Measurements from ENCODE around the gene FAM107B. TPM values are rescaled to one million over a fixed set of nuclear protein-coding genes. Genes with fewer than 3 reads are reported as not detected.
A peak's percentile ranks its signal among the peaks of the same experiment; 100 is the strongest.

The FAM107B gene
- total RNA-seq, 1 donor from 2014 or later = 86.2 TPM

DNA sequence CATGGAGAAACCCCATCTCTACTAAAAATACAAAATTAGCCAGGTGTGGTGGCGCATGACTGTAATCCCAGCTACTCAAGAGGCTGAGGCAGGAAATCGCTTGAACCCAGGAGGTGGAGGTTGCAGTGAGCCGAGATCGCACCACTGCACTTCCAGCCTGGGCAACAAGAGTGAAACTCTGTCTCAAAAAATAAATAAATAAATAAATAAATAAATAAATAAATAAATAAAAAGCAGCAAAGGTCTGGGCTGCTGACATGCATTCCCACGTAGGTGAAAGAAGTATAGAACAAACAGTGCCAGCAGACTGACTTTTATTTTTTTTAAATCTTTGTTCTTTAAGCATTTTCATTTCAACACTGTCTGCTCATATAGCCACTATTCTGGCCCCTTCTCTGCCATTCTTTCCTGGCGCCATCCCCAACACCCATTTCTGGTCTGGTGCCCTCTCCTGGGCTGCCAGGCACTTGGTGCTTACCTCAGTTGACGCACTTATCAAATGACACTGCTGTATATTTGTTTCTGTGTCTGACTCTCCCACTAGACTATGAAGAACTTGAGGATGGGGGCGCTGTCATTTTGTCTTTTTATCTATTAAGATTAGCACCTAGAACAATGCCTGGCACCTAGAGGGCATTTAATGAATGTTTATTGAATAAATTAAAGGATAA, 15.6 kb downstream of the FAM107B start:
- no peaks in the 10 kb centered on the region for H3K27me3 ChIP-seq
- DNase-seq = no peak
- TF ChIP-seq, protein P1, sequence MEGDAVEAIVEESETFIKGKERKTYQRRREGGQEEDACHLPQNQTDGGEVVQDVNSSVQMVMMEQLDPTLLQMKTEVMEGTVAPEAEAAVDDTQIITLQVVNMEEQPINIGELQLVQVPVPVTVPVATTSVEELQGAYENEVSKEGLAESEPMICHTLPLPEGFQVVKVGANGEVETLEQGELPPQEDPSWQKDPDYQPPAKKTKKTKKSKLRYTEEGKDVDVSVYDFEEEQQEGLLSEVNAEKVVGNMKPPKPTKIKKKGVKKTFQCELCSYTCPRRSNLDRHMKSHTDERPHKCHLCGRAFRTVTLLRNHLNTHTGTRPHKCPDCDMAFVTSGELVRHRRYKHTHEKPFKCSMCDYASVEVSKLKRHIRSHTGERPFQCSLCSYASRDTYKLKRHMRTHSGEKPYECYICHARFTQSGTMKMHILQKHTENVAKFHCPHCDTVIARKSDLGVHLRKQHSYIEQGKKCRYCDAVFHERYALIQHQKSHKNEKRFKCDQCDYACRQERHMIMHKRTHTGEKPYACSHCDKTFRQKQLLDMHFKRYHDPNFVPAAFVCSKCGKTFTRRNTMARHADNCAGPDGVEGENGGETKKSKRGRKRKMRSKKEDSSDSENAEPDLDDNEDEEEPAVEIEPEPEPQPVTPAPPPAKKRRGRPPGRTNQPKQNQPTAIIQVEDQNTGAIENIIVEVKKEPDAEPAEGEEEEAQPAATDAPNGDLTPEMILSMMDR (IDR thresholded peaks at IDR 0.05) = no peak
- no peak overlapping the region for H3K27ac ChIP-seq
- H3K4me3 ChIP-seq = no peak overlapping the region
- intact Hi-C loops (cut with DNase I) = no loop called here
- ATAC-seq = no peak
- H3K9me3 ChIP-seq = no peaks in the 10 kb centered on the region
- H3K36me3 ChIP-seq = no peaks in the 10 kb centered on the region
- no peaks in the 10 kb centered on the region for H3K4me1 ChIP-seq

GRCh38 chr10:14758451-14758850, 16.2 kb downstream of the FAM107B start:
- H3K27ac ChIP-seq = peak overlapping the region; percentile 49
- no peaks in the 10 kb centered on the region for H3K36me3 ChIP-seq
- no peak overlapping the region for H3K4me3 ChIP-seq
- TF ChIP-seq, protein P1 (IDR thresholded peaks at IDR 0.05) = no peak
- intact Hi-C loops (cut with DNase I) = no loop called here
- no peaks in the 10 kb centered on the region for H3K9me3 ChIP-seq
- ATAC-seq (no peak), DNase-seq (no peak)
- no peaks in the 10 kb centered on the region for H3K27me3 ChIP-seq
- no peaks in the 10 kb centered on the region for H3K4me1 ChIP-seq

DNA sequence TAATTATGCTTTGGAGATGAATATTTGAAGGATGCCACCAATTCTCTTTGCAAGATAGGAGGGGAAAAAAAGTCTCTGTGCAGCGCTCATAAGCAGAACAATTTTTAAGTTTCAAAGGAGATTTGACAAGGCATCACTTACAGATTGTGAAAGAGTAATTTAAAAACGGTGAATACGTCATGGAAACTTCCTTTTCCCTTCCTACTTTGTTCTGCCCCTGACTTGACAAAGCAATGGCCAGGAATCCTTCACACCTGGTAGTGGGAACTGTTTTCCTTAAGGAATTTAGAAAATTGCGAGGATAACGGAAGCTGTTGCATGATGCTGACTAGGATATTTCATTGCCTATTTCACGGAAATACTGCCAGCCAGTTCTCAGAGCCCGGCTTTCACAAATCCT, 16.7 kb downstream of the FAM107B start:
- H3K27ac ChIP-seq = peak overlapping the region; percentile 49
- H3K4me3 ChIP-seq = no peak overlapping the region
- no peaks in the 10 kb centered on the region for H3K27me3 ChIP-seq
- DNase-seq = no peak
- H3K36me3 ChIP-seq = no peaks in the 10 kb centered on the region
- H3K4me1 ChIP-seq = no peaks in the 10 kb centered on the region
- intact Hi-C loops (cut with DNase I) = no loop called here
- ATAC-seq = no peak
- H3K9me3 ChIP-seq = no peaks in the 10 kb centered on the region
- TF ChIP-seq, protein P1 (IDR thresholded peaks at IDR 0.05) = no peak

DNA sequence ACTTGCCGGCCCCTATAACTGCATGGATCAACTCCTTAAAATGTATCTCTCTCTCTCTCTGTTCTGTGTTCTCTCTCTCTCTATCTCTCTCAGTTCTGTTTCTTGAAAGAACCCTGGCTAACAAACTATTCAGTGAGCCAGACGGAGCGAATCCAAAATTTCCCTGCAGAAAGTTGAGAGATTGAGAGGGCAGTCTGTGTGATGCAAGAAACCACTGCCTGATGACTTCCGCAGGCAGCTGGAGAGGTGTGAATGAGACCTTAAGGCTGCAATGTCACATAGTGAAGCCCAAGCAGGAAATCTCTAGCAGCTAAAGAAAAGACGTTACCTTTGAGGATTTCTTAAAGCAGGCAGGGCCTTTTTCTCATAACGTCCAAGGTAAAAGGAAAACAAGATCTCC, 17.3 kb downstream of the FAM107B start:
- DNase-seq (no peak), ATAC-seq (peak; percentile 54)
- peak overlapping the region; percentile 49 for H3K27ac ChIP-seq
- no peaks in the 10 kb centered on the region for H3K27me3 ChIP-seq
- H3K9me3 ChIP-seq = no peaks in the 10 kb centered on the region
- no peaks in the 10 kb centered on the region for H3K36me3 ChIP-seq
- H3K4me3 ChIP-seq = no peak overlapping the region
- intact Hi-C loops (cut with DNase I) = no loop called here
- TF ChIP-seq, protein P1 (IDR thresholded peaks at IDR 0.05) = no peak
- H3K4me1 ChIP-seq = no peaks in the 10 kb centered on the region

GRCh38 chr10:14753441-14753840, 21.3 kb downstream of the FAM107B start:
- DNase-seq (no peak), ATAC-seq (no peak)
- H3K4me1 ChIP-seq = peaks cover 31% of the 10 kb centered on the region
- intact Hi-C loops (cut with DNase I) = no loop called here
- no peak overlapping the region for H3K27ac ChIP-seq
- TF ChIP-seq, protein P1 (IDR thresholded peaks at IDR 0.05) = no peak
- H3K27me3 ChIP-seq = no peaks in the 10 kb centered on the region
- H3K9me3 ChIP-seq = no peaks in the 10 kb centered on the region
- no peak overlapping the region for H3K4me3 ChIP-seq
- H3K36me3 ChIP-seq = no peaks in the 10 kb centered on the region

DNA sequence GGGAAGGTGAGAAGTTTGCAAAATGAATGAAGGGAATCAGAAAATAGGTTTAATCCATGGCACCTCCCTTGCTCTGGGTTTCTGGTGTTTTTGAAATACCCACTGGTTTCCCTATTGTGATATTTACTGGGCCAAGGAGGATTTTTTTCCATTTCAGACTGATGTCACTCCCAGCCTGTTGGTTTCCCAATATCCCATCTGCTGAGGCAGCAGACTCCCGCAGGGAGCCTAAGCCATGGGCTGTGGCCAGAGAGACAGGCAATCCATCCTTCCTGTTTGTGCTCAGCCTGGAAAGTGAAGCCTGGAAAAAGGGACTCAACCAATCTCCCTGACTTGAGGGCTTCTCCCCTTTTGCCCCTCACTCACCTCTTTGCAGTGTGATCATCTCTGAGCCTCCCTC, 22.8 kb downstream of the FAM107B start:
- DNase-seq (no peak), ATAC-seq (peak; percentile 68)
- Histone ChIP-seq H3K27me3 (no peaks in the 10 kb centered on the region), H3K36me3 (no peaks in the 10 kb centered on the region), H3K9me3 (no peaks in the 10 kb centered on the region), H3K4me3 (no peak overlapping the region), H3K27ac (peak overlapping the region; percentile 63), H3K4me1 (peaks cover 32% of the 10 kb centered on the region)
- intact Hi-C loops (cut with DNase I) = no loop called here
- TF ChIP-seq, protein P1 (IDR thresholded peaks at IDR 0.05) = no peak
